BLaER1 (cell line): Measurements from ENCODE around the gene RFNG.

Experiments
- H3K27ac ChIP-seq: shearing (Covaris generic); formaldehyde crosslinking; 2 replicates; pipeline ENCODE4 v1.8.1; 2022
- H3K27me3 ChIP-seq: shearing (Covaris generic); formaldehyde crosslinking; 2 replicates; pipeline ENCODE4 v1.8.1; 2022
- H3K36me3 ChIP-seq: shearing (Covaris generic); formaldehyde crosslinking; 2 replicates; pipeline ENCODE4 v1.8.1; 2022
- H3K4me1 ChIP-seq: shearing (Covaris generic); formaldehyde crosslinking; 2 replicates; pipeline ENCODE4 v1.8.1; 2022
- H3K4me2 ChIP-seq: shearing (Covaris generic); formaldehyde crosslinking; 2 replicates; pipeline ENCODE4 v1.8.1; 2022
- H3K4me3 ChIP-seq: shearing (Covaris generic); formaldehyde crosslinking; 2 replicates; pipeline ENCODE4 v1.8.1; 2022
- H3K9ac ChIP-seq: shearing (Covaris generic); formaldehyde crosslinking; 2 replicates; pipeline ENCODE4 v1.8.1; 2022
- H3K9me3 ChIP-seq: shearing (Covaris generic); formaldehyde crosslinking; 2 replicates; pipeline ENCODE4 v1.8.1; 2022
- H4K20me1 ChIP-seq: shearing (Covaris generic); formaldehyde crosslinking; 2 replicates; pipeline ENCODE4 v1.8.1; 2022
- Cebpa-rat ChIP-seq: shearing (Covaris generic); IDR thresholded peaks from 2 replicates; pipeline ENCODE4 v1.8.1; 2022

Gene RFNG

DNA sequence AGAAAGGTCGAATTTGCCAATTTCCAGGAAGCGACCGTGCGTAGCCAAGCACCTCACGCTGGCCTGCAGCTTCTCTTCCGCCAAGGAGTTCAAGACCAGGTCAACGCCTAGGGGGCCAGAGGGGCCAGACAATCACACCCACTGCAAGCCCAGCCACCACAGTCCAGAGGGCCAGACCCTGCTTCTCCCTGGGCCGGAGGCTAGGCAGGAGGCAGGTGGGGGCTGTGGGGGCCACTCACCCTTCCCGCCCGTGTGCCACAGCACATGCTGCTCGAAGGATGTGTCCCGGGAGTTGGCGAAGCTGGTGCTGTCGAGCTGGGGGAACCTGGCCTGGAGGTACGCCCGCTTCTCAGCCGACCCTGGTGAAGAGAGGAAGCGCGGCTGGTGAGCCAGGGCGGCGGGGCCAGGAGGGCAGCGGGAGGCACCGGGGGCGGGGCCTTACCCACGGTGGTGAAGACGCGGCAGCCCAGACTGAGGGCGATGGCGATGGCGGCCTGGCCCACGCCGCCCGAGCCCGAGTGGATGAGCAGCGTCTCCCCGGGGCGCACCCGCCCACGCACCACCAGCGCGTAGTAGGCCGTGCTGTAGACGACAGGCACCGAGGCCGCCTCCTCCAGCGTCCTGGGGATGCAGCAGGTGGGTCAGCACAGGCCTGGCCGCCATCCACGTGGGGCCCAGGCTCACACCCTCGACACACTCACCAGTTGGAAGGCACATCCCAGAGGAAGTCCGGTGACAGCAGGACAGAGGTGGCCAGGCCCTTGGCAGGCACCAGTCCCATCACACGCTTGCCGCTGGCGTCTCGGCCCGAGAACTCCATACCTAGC lies 32.1 kb upstream of the RFNG start:
- Histone ChIP-seq H3K4me2 (no peak overlapping the region), H3K9ac (no peak overlapping the region), H3K27me3 (no peaks in the 10 kb centered on the region), H3K27ac (no peak overlapping the region), H3K4me1 (peaks cover 4% of the 10 kb centered on the region; the same call in 1 of the 2 replicates), H3K36me3 (peaks cover 97% of the 10 kb centered on the region), H4K20me1 (peaks cover 94% of the 10 kb centered on the region), H3K4me3 (no peak overlapping the region), H3K9me3 (no peaks in the 10 kb centered on the region)
- TF ChIP-seq Cebpa-rat, result no peak

DNA sequence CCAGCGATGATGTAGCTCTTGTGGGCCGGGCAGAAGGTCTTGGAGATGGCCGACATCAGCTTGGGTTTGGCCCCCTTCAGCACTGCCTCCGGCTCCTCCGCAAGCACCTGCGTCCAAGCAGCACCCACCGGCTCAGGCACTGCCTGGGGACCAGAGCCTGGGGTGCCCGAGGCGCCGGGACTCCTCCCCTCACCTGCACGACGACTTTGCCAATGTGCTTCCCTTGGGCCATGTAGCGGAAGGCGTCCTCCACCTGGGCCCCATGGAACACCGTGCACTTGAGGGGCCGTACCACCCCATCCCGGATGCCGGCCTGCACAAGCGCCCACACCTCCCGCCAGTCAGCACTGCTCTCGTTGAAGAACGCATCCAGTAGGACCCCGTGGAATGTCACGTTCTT lies 31.4 kb upstream of the RFNG start:
- peaks cover 94% of the 10 kb centered on the region for H4K20me1 ChIP-seq
- H3K27ac ChIP-seq, result no peak overlapping the region
- no peaks in the 10 kb centered on the region for H3K27me3 ChIP-seq
- peaks cover 4% of the 10 kb centered on the region; the same call in 1 of the 2 replicates for H3K4me1 ChIP-seq
- no peaks in the 10 kb centered on the region for H3K9me3 ChIP-seq
- TF ChIP-seq Cebpa-rat, result no peak
- no peak overlapping the region for H3K4me2 ChIP-seq
- no peak overlapping the region for H3K9ac ChIP-seq
- peaks cover 97% of the 10 kb centered on the region for H3K36me3 ChIP-seq
- H3K4me3 ChIP-seq, result no peak overlapping the region

DNA sequence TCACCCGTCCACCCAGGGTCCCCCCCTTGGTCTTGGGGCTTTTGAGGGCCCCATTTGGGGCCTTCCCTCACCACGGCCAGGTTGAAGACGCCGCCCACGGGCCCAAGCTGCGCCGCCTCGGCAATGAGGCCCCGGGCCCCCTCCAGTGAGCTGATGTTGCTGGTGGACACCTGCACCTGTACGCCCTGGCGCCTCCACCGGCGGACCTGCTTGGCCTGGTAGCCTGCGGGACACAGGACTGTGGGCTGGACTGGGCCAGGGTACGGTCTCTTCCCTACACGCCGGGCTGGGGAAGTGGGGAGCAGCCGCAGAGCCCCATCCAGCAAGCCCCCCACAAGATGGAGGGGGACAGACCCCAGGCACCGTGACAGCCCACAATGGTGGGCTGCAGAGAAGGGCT lies 30.8 kb upstream of the RFNG start:
- Histone ChIP-seq H3K36me3 (peaks cover 97% of the 10 kb centered on the region), H4K20me1 (peaks cover 94% of the 10 kb centered on the region)
- no peak for TF ChIP-seq Cebpa-rat

DNA sequence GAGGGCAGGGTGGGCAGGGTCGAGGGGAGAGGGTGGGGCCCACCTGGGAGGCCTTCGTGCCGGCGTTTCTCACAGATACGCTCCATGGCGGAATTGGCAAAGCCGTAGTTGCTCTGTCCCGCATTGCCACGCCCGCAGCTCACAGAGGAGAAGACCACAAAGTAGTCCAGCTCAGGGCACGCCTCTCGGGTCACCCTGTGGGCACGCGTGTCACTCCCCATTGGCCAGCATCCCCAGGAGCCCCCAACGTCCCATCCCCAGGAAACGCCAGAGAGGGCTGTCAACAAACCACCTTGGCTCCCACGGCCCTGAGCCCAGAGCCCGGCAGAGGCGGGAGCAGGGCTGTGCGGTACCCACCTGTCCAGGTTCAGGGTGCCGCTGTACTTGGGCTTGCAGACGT lies 30.4 kb upstream of the RFNG start:
- no peak overlapping the region for H3K4me2 ChIP-seq
- H4K20me1 ChIP-seq, result peaks cover 89% of the 10 kb centered on the region
- peaks cover 97% of the 10 kb centered on the region for H3K36me3 ChIP-seq

More for the DNA sequence above, 30.8 kb upstream of the RFNG start:
- no peaks in the 10 kb centered on the region for H3K9me3 ChIP-seq
- H3K4me3 ChIP-seq, result no peak overlapping the region
- H3K4me2 ChIP-seq, result no peak overlapping the region
- H3K4me1 ChIP-seq, result peaks cover 4% of the 10 kb centered on the region; the same call in 1 of the 2 replicates
- H3K27me3 ChIP-seq, result no peaks in the 10 kb centered on the region
- H3K27ac ChIP-seq, result no peak overlapping the region
- no peak overlapping the region for H3K9ac ChIP-seq

DNA sequence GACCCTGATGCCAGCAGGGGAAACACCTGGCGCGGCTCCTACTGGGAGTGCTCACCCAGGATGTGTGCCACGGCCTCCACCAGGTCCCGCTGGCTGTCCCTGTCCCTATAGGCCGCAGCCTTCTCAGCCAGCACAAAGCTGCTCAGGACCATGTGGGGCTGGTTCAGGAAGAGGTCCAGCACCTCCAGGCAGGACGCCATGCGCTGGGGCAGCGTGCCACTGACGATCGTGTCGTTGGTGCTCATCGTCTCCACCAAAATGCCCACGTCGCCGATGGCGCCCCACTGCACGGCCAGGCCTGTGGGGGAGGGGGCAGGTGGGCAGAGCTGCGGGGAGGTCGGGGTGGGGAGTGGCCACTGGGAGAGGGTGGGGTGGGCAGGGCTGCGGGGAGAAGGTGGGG lies 29.9 kb upstream of the RFNG start:
- H4K20me1 ChIP-seq, result peaks cover 85% of the 10 kb centered on the region

More for the DNA sequence above, 30.4 kb upstream of the RFNG start:
- TF ChIP-seq Cebpa-rat, result no peak
- no peak overlapping the region for H3K27ac ChIP-seq
- H3K9ac ChIP-seq, result no peak overlapping the region
- peaks cover 7% of the 10 kb centered on the region for H3K4me1 ChIP-seq
- no peak overlapping the region for H3K4me3 ChIP-seq
- H3K27me3 ChIP-seq, result no peaks in the 10 kb centered on the region
- H3K9me3 ChIP-seq, result no peaks in the 10 kb centered on the region

DNA sequence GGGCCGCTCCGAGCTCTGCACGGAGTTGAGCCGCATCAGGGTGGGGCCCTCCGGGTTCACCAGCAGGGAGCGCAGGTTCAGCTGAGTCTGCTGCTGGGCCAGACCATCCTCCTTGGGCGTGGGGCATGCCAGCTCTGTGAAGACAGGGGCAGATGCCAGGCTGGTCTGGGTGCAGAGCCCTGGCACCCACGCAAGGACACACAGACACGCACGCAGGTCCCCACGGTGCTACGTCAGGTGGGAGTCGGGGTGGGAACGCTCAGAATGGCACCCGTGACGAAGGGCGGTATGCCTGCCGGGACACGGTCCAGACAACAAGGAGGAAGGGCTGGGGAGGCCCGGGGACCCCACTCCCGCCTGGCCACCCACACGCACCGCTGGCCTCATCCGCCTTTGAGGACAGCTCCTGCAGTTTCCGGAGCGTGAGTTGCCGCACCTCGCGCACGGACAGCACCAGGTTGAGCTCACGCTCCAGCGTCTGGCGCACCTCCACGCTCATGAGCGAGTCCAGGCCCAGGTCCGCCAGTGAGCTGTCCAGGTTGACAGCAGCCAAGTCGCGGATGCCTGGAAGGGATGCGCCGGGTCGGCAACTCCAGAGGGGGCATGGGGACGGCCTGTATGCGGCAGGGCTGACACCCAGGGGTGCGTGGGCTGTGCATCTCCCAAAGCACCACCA lies 29.3 kb upstream of the RFNG start:
- no peak overlapping the region for H3K4me2 ChIP-seq
- H3K4me3 ChIP-seq, result no peak overlapping the region
- H3K27me3 ChIP-seq, result no peaks in the 10 kb centered on the region
- no peak overlapping the region for H3K9ac ChIP-seq
- no peak overlapping the region for H3K27ac ChIP-seq
- no peaks in the 10 kb centered on the region for H3K9me3 ChIP-seq
- TF ChIP-seq Cebpa-rat, result no peak
- peaks cover 78% of the 10 kb centered on the region for H4K20me1 ChIP-seq
- peaks cover 13% of the 10 kb centered on the region for H3K4me1 ChIP-seq
- H3K36me3 ChIP-seq, result peaks cover 93% of the 10 kb centered on the region

More for the DNA sequence above, 29.9 kb upstream of the RFNG start:
- Histone ChIP-seq H3K4me3 (no peak overlapping the region), H3K9me3 (no peaks in the 10 kb centered on the region), H3K9ac (no peak overlapping the region), H3K4me2 (no peak overlapping the region), H3K4me1 (peaks cover 11% of the 10 kb centered on the region), H3K27me3 (no peaks in the 10 kb centered on the region), H3K27ac (no peak overlapping the region), H3K36me3 (peaks cover 97% of the 10 kb centered on the region)
- no peak for TF ChIP-seq Cebpa-rat

DNA sequence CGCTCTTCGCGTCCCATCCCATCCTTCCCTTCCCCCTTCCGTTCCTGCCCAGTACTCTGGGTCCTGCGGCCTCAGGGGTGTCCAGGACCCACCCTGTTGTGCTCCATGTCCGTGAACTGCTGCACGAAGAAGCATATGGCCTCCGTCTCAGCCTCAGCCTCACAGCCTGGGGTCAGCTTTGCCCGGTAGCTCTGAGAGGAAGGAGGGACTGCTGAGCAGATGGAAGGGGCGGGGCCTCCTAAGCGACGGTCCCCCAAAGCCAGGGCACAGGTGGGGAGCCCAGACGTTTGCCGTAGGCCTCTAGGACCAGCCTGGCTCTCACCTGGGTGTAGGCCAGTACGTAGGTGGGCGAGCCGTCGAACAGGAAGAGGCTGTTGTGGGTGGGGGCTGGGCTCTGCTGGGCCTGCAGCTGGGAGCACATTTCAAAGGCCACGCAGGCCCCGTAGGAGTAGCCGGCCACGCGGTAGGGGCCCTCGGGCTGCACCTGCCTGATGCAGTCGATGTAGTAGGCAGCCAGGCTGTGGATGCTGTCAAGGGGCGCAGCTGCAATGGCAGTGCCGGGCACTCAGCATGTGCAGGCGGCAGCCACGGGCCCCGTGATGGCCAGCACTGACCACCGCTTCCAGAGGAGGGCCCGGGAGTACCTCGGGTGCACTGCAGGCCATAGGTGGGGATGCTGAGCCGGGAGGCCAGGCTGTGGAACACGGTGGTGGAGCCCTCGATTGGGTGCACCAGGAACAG lies 28.6 kb upstream of the RFNG start:
- Histone ChIP-seq H3K9me3 (no peaks in the 10 kb centered on the region), H3K4me3 (no peak overlapping the region), H3K27me3 (no peaks in the 10 kb centered on the region), H4K20me1 (peaks cover 71% of the 10 kb centered on the region), H3K36me3 (peaks cover 86% of the 10 kb centered on the region), H3K4me2 (no peak overlapping the region), H3K9ac (no peak overlapping the region), H3K27ac (no peak overlapping the region), H3K4me1 (peaks cover 20% of the 10 kb centered on the region)
- no peak for TF ChIP-seq Cebpa-rat

DNA sequence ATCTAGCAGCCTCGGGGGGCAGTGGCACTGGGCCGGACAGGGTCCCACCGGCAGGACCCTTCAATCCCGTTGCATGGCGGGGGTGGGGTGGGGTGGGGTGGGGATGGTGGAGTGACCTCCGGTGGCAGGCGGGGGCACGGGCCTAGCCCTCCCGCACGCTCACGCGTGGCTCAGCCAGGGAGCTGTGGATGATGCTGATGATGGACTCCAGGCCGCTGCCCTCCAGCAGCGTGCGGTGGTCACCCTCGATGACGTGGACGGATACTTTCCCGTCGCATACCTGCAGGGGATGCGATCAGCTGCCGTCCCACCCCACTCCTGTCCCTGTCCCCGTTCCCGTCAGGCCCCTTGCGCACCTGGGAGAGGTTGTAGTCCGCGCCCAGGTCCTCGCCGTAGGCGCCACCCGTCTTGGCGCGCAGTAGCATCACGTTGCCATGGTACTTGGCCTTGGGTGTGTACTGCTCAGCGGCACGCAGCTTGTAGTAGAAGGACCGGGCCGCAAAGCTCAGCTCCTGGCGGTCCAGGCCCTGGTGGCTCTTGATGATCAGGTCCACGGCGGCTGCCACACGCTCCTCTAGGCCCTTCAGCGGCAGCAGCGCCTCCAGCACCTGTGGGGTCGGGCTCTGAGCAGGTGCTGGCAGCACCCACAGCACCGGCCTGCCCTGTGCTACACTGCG lies 27.5 kb upstream of the RFNG start:
- H3K4me2 ChIP-seq, result no peak overlapping the region
- no peak overlapping the region for H3K9ac ChIP-seq
- no peak overlapping the region for H3K27ac ChIP-seq
- no peaks in the 10 kb centered on the region for H3K27me3 ChIP-seq
- H3K4me3 ChIP-seq, result no peak overlapping the region
- no peak for TF ChIP-seq Cebpa-rat
- H3K36me3 ChIP-seq, result peaks cover 75% of the 10 kb centered on the region
- no peaks in the 10 kb centered on the region for H3K9me3 ChIP-seq
- H3K4me1 ChIP-seq, result peaks cover 27% of the 10 kb centered on the region
- peaks cover 61% of the 10 kb centered on the region for H4K20me1 ChIP-seq

DNA sequence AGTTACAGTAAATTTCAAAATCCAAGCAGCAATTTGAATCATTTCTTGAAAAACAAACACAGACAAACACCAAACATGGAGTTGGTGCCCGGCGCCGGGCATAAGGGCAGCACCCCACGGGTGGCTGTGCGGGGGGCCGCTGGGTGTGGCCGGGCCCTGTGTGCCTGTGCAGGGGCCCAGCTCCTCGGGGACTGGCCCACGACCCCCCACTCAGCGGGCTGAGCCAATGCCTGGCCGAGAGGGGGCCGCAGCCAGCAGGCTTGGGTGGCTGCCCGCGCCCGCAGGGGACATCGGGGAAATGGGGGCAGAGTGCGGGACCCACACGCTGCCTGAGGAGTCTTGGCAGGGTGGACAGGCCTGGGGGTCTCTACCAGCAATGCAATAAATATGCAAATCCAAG lies 26.8 kb upstream of the RFNG start:
- TF ChIP-seq Cebpa-rat, result no peak
- H3K36me3 ChIP-seq, result peaks cover 68% of the 10 kb centered on the region
- H3K27ac ChIP-seq, result no peak overlapping the region
- no peak overlapping the region for H3K4me2 ChIP-seq
- H3K4me1 ChIP-seq, result peaks cover 33% of the 10 kb centered on the region
- H3K9me3 ChIP-seq, result no peaks in the 10 kb centered on the region
- no peaks in the 10 kb centered on the region for H3K27me3 ChIP-seq
- H3K9ac ChIP-seq, result no peak overlapping the region
- peaks cover 54% of the 10 kb centered on the region for H4K20me1 ChIP-seq
- no peak overlapping the region for H3K4me3 ChIP-seq
